EL (cell line): ENCODE data around the gene TLCD5.

Source experiments
- DNase-seq: peaks from one replicate; pipeline ENCODE4 v3.0.0-alpha.2; 2016

TLCD5 gene

DNA sequence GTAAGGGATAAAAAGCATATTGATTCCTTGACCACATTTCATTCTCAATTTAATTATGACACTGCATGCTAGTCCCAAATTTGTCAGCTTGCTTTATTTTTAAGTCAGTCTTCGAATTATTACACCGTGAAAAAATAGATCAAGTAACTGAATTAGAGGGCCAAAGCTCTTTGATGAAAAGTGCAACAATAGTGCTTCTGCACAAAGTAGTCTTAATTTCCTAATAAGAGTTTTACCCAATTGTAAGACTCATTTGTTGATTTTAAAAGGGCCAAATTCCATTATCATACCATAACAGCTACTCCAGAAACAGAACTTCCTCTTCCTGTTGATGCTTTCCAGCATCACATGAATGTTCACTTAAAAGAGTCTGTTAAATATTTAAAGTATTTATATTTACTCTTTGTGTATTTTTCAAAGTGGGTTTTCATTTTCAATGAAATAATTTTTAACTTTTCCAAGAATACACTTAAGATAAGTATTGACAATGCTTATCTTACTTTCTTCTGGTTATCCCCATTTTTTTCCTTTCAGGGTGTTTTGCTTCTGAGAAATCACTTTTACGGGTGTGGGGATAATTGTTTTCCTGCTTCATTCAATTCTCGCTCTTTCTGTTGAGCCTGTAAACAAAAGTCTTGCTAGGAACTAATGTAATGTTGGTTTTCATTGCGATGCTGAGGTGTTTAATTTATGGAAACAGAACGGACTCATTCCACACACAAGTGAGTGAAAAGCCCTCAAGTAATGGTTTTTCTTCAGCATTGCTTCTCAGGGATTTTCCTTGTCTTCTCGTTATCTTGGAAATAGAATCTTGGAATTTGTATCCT, 13.2 kb downstream of the TLCD5 start:
- peak; percentile 39 for DNase-seq

DNA sequence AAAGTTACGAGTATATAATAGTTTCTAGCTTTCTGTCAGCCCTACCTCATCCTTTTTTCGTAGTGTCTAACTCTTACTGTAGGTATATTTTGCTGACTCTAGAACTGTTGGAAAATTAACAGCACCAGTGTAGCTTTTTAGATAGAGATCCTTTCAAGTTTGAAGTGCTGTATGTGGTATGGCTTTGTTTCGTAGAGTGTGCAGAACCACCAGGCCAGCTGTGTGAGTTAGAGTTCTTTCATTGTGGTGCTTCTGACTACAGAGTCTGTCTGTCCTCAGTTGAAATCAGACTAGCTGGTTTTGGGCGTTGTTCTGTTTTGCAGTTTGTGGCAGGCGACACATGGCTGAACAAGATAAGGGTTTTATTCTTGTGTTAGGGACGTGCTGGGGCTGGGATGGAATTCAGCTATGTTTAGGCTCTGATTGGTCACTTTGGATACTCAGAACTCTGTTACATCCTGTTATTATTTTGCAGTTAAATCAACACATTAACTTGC, 14.3 kb downstream of the TLCD5 start:
- DNase-seq = peak; percentile 37

DNA sequence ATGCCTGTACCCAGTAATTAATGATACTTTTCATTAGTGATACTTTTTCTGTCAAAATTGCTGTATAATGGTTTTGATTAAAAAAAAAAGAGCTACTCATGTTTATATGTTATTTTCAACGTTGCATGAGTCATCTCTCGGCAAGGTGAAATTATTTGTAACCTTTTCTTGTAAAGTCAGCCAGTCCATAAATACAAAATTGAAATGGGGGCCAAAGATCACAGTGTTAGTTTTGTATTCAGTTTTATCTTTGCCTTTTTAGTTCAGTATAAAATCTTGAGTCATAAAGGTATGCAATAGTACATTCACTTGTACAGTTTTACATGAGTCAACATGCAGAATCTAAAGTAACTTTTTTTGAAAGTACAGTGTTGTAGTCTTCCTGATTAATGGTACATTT, 15.4 kb downstream of the TLCD5 start:
- no peak for DNase-seq

DNA sequence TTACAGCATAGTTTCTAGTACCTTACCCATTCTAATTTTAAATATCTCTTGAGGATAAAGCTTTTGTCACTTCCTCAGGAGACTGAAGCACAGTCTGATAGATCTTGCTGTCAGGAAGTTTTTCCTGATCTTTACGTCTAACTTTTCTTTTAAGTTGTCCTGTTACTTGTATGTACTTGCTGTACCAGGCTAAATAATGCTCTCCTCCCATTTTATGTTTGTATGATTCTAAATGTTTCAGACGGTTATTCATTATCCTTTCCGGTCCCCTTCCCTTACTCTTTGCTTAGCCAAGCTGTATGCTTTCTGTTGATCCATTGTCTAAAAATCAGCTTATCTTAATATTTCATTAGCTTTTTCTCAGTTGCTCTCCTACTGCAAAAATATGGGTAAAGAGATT, 17.1 kb downstream of the TLCD5 start:
- no peak for DNase-seq

DNA sequence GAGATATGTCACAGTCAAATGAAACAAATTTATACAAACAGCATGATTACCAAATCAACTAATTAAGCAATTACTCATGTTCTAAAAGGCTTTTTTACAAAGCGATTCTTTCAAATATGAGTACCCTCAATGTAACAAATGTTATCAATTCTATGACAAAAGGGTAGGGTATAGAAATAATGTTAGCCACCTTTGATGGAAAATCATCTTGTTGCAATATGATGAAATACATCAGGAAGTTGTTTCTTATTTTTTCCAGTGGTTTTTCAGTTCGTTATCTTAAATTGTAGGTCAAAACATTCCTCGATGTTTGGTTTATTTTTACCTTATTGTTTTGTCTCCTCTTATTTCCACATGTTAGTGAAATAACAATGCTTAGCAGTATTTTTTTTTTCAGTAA, 17.6 kb downstream of the TLCD5 start:
- no peak for DNase-seq

DNA sequence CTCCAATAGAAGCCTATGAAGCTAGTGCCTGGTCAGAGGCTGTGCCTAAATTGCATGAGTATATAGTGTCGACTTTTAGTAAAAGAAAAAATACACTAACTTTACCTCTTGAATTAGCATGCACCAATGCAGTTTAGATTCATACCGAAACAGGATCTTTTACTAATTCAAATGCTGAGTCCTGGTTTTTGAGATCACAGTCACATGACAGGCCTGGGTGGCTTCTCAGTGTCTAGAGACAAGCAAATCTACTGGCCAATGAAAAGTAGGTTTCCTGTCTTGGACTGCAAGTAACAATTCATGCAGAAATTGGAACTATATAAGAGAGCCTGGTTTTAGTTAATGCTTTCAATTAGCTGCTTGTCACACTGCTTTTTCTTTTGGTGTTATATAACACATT, 18.3 kb downstream of the TLCD5 start:
- no peak for DNase-seq

DNA sequence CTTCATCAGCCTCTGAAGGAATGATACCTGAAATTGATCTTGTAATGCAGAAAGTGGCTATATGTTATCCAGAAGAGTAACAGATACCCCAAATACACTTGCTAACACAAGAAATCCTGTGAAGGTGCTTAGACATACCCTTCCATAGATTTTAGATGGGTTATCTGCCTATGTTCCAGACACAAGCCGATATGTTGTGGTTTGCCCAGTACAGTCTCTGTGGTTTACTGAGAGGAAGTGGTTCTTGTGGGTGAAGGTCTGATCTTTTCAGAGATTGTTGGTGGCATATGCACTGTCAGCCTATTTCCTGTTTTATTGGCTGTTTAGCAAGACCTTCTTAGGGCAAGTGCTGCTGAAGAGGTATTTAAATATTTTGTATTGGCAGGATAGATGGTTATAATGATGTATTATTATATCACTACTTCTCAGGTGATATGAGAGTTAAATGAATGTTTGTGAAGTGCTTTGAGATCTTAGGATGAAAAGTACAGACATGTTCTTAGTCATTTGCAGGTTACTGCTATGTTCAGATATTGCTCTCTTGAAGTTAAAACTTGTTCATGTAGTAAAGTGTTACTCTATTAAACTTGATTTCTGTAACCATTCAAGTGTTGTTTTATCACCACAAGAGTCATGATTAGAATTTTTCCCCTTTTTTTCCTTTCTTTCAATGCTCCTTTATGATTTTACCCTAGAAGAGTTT, 19.4 kb downstream of the TLCD5 start:
- peak; percentile 83 for DNase-seq

DNA sequence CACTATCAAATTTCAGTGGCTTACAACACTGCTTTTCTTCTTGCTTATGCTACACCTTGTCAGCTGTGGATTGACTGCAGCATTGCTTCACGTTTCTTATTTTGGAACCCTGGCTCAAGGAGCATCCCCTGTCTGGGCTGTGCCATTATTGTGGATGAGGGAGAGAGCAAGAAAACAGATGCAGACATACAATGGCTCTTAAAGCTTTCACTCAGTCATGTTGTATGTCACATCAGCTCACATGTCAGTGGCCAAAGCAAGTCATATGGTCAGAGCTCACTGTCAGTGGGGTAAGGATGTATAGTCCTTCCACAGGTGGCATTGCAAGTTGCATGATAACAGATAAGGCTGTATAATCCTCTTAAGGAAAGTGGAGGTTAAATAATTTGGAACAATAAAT, 21.1 kb downstream of the TLCD5 start:
- no peak for DNase-seq

DNA sequence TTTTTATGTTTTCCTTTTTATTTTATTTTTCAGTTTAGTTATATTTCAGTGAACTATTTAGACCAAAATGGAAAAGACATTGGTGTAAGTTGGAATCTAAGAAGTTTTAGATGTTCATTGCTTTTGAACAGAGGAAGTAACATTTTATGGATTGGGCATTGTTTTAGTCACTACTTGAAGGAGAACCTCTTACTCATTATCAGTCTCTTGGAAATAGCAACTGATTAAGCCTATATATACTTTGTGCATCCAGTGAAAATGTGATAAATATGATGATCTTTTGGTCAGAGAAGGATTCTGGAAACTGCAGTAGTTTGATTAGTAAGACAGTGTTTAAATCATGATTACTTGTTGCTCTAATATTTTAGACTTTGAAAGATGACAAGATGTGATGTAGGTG, 25.5 kb downstream of the TLCD5 start:
- DNase-seq = no peak

DNA sequence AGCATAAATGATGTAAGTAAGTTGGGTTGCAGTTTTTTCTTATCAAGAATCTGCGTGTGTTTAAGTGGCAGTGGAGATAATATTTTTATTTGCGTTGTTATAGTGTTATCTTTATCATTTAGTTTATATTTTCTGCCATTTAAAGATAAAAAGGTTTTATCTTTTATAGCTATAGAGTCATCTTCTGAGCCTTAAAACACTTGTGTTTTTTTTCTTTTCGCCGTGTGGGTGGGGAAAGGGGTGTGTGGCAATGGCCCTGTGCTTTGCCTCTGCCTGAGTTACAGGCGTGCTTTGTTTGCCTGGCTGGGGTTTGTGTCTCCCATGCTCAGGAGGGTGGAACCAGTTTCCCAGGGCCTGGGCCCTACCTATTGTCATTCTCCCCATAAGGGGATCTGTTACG, 27.3 kb downstream of the TLCD5 start:
- DNase-seq = no peak

DNA sequence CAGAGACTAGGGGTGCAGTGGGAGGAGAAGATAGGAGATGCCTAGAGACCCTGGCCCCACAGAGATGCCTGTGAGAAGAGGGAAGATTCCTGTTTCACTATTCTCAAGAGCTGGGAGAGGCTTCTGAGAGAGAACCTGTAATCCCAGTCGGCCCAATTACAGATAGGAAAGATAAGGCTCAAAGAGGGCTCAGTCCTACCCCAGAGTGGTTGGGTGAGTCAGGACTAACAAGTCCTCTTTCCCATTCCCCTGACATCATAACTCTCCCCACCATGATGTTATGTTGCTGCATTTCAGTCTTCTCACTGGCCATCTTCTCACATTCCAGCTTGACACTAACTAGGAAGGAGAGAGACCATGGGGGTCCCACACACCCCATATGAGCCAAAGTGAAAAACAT, 29.0 kb downstream of the TLCD5 start:
- DNase-seq = peak; percentile 30

DNA sequence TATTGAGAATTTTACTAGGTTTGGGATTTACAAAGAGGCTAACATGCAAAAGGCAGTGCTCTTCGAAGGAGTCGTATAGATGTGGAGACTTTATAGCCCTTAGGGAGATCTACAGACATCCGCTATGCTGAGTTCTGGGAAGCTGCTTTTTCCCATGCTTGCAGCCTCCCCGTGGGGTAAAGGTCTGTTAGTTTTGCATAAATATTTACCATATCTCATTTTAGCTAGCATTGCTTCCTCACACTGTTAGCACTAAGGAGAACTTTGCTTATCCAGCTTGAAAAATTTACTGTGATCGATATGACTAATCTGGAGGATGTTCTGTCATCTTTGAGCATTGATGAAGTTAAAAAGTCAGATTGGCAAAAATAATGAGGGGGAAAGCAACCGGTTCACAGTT, 29.7 kb downstream of the TLCD5 start:
- no peak for DNase-seq

DNA sequence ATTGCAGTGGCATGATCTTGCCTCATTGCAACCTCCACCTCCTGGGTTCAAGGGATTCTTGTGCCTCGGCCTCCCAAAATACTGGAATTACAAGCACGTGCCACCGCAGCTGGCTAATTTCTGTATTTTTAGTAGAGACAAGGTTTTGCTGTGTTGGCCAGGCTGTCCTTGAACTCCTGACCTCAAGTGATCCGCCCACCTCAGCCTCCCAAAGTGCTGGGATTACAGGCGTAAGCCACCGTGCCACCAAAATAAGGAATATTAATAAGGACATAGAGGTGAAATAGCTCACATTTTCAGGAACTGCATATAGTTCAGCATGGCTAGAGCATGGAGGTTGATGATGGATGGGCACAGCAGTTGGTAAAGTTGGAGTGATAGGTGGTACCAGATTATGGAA, 32.5 kb downstream of the TLCD5 start:
- DNase-seq = no peak

DNA sequence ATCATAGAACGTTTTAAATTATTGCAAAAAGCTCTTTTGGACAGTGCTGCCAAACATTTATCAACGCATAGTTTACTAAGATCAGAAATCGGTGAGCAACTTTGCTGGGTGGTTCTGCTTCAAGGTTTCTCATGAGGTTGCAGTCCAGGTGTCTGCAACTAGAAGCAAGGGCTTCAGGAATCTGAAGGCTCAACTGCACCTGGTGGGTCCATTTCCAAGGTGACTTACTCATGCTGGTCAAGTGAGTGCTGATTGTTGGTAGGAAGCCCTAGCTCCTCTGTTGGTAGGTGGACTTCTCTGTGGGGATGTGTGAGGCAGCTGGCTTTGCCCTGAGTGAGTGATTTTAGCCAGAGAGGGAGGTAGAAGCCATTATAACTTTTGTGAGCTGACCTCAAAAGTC, 33.6 kb downstream of the TLCD5 start:
- DNase-seq = no peak

DNA sequence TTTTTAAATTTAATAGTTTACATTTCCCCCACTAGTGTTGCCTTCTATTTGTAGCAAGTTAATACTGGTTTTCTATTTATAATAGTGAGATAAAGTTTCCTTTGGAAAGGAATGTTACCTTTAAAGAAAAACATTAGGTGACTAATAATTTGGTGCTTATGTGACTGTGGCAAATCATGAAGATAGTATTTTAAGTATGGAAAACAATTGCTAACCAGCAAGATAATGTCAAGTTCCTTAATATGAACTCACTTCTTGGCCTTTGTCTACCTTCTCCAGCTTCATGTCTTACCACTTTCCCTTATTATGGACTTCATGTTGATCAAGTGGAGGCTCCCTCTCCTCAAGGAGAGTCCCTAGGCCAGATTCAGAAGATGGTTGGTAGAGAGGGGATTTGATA, 38.3 kb downstream of the TLCD5 start:
- DNase-seq = no peak

DNA sequence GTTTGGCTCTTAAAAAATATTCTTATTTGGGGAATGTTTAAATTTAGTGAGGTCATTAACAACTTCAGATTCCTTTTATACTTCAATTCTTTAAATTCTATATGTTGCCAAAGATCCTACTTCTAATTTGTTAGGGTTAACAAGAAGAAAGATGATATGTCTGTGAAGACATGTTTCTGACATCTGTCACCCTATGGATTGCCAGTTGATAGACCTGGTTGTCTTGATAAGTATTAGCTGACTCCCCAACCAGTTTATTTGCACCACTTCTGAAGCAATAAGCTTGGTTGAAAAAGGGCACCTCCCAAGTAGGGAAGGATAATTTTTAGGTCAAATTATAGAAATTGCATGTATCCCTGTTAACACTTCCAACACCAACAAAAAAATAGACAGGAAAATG, 40.4 kb downstream of the TLCD5 start:
- no peak for DNase-seq

DNA sequence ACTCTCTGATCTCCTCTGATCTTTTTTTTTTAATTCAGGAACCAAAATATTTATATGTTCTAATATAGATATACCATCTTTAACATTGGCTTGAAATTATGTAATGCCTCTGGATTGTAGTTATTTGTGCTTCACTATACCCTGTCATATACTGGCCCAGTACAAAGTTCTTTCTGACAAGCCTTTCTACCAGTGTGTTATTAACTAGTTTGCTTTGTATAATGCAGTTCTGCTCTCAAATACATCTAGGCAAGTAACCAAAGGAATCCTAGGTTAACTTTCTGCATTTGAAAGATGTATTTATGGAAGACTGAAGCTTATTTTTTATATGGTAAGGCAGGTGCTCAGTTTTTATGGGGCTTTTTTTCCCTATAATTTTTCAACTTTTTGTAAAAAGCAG, 47.2 kb downstream of the TLCD5 start:
- no peak for DNase-seq

DNA sequence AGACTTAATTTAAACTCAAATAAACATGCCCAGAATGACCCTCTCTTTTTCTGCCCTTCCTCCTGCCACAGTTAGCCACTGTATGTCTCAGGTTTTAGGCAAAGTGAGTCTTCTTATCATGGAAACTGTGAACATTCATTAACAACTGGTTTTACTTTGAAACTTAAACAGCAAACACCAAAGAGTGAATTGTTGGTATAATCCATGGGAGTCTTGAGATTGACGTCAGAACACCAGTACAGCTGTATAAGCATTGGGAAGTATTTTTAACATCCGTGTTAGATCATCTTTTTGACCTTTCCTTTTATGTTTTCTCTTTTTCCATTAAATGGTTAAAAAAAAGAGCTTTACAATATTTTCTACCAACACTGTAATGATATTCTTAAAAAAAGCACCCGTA, 50.0 kb downstream of the TLCD5 start:
- no peak for DNase-seq

DNA sequence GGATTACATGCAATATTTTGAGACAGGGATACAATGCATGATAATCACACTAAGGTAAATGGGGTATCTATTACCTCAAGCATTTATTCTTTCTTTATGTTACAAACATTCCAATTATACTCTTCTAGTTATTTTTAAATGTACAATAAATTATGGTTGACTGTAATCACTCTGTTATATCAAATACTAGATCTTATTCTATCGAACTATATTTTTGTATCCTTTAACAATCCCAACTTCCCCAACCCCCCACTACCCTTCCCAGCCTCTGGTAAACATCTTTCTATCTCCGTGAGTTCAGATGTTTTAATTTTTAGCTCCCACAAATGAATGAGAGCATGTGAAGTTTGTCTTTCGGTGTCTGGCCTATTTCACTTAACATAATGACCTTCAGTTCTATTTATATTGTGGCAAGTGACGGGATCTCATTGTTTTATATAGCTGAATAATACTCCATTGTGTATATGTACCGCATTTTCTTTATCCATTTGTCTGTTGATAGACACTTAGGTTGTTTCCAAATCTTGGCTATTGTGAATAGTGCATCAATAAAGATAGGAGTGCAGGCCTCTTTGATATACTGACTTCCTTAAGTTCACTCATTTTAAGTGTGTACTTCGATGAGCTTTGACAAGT, 51.6 kb downstream of the TLCD5 start:
- no peak for DNase-seq

DNA sequence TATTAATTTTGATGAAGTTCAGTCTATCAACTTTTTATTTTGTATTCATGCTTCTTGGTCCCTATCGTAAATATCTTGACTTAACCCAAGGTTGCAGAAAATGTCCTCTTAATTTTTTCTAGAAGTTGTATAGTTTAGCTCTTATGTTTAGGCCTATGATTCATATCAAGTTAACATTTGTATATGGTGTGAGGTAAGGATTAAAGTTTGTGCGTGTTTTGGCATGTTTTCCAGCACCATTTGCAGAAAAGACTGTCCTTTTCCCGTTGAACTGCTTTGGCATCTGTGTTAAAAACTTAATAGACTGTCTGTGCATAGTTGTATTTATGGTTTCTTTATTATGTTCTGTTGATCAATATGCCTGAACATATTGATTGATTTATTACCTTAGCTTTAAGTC, 53.4 kb downstream of the TLCD5 start:
- DNase-seq = no peak

DNA sequence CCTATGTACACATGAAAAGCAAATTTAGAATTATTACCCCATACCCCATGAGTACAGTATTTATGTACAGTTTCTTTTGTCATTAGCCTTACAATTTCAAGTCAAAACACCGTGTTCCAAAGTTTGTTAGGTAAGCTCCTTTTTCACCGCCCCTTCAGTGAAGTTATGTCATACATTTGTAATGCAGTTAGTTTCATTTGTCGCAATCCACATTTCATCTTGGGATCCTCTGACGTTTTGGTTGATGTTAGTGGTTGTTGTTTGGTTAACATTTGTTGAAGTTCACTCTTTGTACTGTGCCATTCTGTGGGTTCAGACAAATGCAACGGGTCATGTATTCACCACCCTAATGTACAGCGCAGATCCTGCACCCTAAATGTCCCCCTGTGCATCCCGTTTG, 56.3 kb downstream of the TLCD5 start:
- DNase-seq = no peak
